K562 (cell line): ENCODE measurements around the gene PRR19.

ENCODE experiments used
- CTCF ChIP-seq, 3 experiments: IDR thresholded peaks in 2 of 3; conservative IDR thresholded peaks in 1 of 3; 2 replicates each; pipeline ENCODE4 v1.5.1; 2011 to 2012; ENCODE audit warnings: low read length in 3 of 3, mild to moderate bottlenecking in 3 of 3, control low read depth in 2 of 3, improper control_type of control experiment in 1 of 3, inconsistent platforms in 1 of 3, low read depth in 1 of 3, mixed read lengths in 1 of 3, moderate library complexity in 1 of 3; ENCODE audit not compliant: insufficient read depth in 2 of 3
- FOS ChIP-seq: IDR thresholded peaks from 3 replicates; pipeline ENCODE4 v1.6.1; 2011; ENCODE audit not compliant: insufficient read length; ENCODE audit errors: extremely low read depth
- NR0B1 ChIP-seq: fragments of 450-650 bp; IDR thresholded peaks from one replicate; pipeline ENCODE4 v1.6.1; 2018; ENCODE audit warnings: mild to moderate bottlenecking, moderate library complexity; ENCODE audit not compliant: partially characterized antibody
- POLR2AphosphoS2 ChIP-seq: IDR thresholded peaks from 2 replicates; pipeline ENCODE4 v1.6.1; 2012; ENCODE audit warnings: low read length, improper control_type of control experiment
- ZBTB43 ChIP-seq: sonication (generic); formaldehyde crosslinking; IDR thresholded peaks from 2 replicates; pipeline ENCODE4 v1.8.0; 2023; ENCODE audit warnings: mild to moderate bottlenecking, missing genetic modification reagents

- TF ChIP-seq POLR2AphosphoS2 = no peak
- no peak for TF ChIP-seq NR0B1
- TF ChIP-seq CTCF (IDR thresholded peaks at IDR 0.05 in 2 of 3, conservative IDR thresholded peaks at IDR 0.05 in 1 of 3; ENCODE audit: insufficient read depth in 2 of 3, low read depth in 1 of 3, low read length in 3 of 3) = no peak
- no peak for TF ChIP-seq FOS
- TF ChIP-seq ZBTB43 (CRISPR knock-in tag) = no peak
These were observed 22.6 kb upstream of the PRR19 start for GRCh38 chr19:42279155-42279901.
